AG10803 (cell line): Measurements from ENCODE around the gene CYP4F3.

Experiments
- DNase-seq: peaks from one replicate; pipeline ENCODE4 v3.0.0; 2010; ENCODE audit warnings: low read depth
- H3K4me3 ChIP-seq: 2 replicates; pipeline ENCODE4 v1.5.1; 2011; ENCODE audit warnings: mild to moderate bottlenecking, low read length, control low read depth
- CTCF ChIP-seq: conservative IDR thresholded peaks from 2 replicates; pipeline ENCODE4 v1.5.1; 2011; ENCODE audit warnings: mild to moderate bottlenecking, low read length, control low read depth, inconsistent platforms

CYP4F3 gene

GRCh38 chr19:15633082-15633835 is 7.4 kb upstream of the CYP4F3 start:
- no peak for DNase-seq
- no peak overlapping the region for H3K4me3 ChIP-seq
- no peak for TF ChIP-seq CTCF

- no peak for DNase-seq
- no peak overlapping the region for H3K4me3 ChIP-seq
- TF ChIP-seq CTCF: no peak
Measured at GRCh38 chr19:15634105-15634504, 6.6 kb upstream of the CYP4F3 start.

DNA sequence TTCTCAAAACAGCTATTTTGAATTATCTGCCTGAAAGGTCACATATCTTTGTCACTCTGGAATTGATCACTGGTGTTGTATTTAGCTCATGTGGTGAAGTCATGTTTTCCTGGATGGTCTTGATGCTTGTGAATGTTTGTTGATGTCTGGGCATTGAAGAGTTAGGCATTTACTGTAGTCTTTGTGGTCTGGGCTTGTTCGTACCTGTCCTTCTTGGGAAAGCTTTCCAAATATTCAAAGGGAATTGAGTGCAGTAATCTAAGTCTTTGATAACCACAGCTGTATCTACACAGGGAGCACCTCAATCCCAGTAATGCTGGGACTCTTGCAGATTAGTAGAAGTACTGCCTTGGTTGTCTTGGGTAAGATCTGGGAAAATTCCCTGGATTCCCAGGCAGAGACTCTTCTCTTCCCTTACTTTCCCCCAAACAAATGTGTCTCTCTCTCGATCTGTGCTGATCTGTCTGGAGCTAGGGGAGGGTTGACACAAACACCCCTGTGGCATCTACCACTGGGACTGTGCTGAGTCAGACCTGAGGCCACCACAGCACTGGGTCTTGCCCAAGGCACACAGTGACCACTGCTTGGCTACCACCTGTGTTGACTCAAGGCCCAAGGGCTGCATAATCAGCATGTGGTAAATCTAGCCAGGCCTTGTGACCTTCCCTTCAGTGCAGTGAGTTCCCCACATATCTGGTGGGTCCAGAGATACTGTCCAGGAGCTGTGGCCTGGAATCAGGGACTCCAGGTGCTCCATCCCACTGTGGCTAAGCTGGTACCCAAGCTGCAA is 5.5 kb upstream of the CYP4F3 start:
- no peak for TF ChIP-seq CTCF
- H3K4me3 ChIP-seq: no peak overlapping the region
- DNase-seq: no peak

DNA sequence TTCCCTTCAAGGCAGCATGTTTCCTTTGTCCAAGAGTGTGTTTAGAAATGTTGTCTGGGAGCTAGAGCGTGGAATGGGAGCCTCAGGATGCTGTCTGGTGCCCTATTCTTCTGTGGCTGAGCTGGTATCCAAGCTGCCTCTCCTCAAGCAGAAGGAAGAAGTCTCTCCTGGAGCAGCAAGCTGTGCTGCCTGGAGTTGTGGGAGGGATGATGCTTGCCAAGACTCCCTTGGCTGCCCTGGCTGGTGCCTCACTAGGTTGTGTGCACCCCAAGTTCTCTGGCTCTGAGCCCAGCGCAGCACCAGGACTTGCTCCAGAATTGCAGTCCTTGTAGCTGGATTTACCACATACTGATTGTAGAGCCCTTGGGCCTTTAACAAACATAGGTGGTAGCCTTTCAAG is 4.7 kb upstream of the CYP4F3 start:
- H3K4me3 ChIP-seq: no peak overlapping the region
- no peak for TF ChIP-seq CTCF
- no peak for DNase-seq

GRCh38 chr19:15639596-15639995 is 1.1 kb upstream of the CYP4F3 start:
- H3K4me3 ChIP-seq: no peak overlapping the region
- TF ChIP-seq CTCF: no peak
- no peak for DNase-seq

DNA sequence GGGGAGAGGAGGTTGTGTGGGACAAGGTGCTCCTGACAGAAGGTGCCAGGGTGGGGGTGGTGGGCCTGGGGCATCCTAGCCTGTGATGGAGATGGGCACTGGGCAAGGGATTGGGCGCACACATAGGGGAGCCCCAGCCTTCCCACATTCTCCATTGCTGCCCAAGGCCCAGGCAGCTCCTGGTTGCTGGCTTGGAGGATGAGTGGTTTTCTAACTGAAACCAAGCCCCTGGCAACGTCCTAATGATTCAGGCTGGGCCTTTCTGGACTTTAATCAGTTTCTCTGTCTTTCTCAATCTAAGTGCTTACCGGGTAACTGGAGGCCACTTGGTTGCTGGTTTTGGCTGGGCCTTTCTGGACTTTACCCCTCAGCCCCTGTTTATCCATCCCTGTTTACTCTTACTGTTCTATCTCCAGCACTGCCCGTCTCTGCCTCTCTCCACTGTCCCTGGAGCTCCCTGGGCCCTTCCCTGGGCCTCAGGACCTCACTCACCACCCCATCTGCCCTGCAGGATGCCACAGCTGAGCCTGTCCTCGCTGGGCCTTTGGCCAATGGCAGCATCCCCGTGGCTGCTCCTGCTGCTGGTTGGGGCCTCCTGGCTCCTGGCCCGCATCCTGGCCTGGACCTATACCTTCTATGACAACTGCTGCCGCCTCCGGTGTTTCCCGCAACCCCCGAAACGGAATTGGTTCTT is 354 bp downstream of the CYP4F3 start:
- no peak overlapping the region for H3K4me3 ChIP-seq
- no peak for TF ChIP-seq CTCF
- DNase-seq: no peak
